OCI-LY7 (cell line): Measurements from ENCODE around the gene ARHGAP26.

ENCODE experiments used
- CTCF ChIP-seq: fragments of 200-600 bp; sonication (generic); conservative IDR thresholded peaks from 2 replicates; pipeline ENCODE4 v1.5.1; 2014; ENCODE audit warnings: mild to moderate bottlenecking, antibody characterized with exemption, low read length, moderate library complexity, mixed read lengths
- EZH2phosphoT487 ChIP-seq: fragments of 200-600 bp; sonication (generic); IDR thresholded peaks from 2 replicates; pipeline ENCODE4 v1.6.1; 2018; ENCODE audit warnings: low read depth, borderline replicate concordance, mild to moderate bottlenecking, mixed run types, antibody characterized with exemption, low read length, moderate library complexity, mixed read lengths

GRCh38 chr5:143119881-143120341 is 349.7 kb downstream of the ARHGAP26 start:
- TF ChIP-seq CTCF: no peak
- TF ChIP-seq EZH2phosphoT487: no peak
